GM18519 (cell line): ENCODE data around the gene SLIT3.
"Not testable (repeated sequence)": the region's sequence is repeated elsewhere in the genome, so short reads cannot be mapped to it uniquely, and the experiment has no call there.

Source experiments
- ATAC-seq: cut with Tn5 transposase; IDR thresholded peaks from one replicate; pipeline ENCODE4 v1.9.1; 2021; ENCODE audit warnings: mild to moderate bottlenecking, moderate library complexity; ENCODE audit not compliant: unreplicated experiment, low FRiP score

The SLIT3 gene

DNA sequence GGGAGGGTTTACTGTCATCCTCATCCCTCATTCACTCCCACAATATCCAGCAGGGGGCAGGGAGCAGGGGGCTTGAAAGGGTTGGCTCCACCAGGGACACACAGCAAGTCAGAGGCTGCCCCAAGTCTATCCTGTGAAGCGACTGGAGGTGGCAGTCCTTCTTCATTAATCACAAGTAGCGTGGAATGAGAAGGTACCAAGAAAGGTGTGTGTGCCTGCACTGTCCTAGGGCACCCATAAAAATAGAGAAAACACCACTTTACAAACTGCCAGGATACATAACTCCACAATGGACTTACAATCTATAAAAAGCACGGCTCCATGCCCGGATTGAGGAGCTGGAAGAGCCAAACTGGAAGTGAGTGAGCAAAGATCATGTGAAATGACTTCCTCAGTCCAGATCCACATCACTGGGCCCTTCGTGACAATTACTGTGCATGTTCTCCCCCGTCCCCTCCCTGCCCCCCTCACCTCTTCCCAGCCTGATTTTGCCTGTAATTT is 183.9 kb downstream of the SLIT3 start:
- no peak for ATAC-seq

DNA sequence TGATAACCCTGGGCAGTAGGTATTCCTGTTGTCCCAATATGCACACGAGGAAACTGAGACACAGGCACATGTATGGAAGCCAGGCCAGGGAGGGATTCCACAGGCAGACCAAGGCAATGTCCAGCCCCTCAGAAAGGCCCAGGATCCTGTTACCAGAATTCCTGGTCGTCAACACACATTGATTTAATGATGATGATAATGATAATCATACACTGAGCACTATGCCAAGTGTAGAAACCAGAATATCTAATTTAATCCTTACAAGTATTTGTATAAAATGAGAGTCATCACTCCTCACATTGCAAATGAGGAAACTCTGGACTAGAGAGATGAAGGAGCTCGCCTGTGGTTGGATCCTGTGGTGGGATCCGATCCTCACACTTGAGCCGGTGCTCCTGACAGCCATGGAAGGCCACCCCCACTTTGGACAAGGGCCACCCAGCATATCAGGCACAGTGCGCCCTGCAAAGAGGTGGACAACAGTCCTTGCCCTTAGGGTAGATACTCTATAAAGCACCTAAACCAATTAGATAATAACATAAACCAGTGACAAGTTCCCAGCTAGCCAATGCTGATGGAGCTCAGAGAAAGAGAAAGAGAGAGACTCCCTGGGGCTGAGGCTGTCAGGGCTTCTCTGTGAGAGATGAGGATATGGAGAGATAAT is 185.3 kb downstream of the SLIT3 start:
- ATAC-seq, result no peak

- no peak for ATAC-seq
These were observed 186.4 kb downstream of the SLIT3 start for GRCh38 chr5:169114466-169115065.

DNA sequence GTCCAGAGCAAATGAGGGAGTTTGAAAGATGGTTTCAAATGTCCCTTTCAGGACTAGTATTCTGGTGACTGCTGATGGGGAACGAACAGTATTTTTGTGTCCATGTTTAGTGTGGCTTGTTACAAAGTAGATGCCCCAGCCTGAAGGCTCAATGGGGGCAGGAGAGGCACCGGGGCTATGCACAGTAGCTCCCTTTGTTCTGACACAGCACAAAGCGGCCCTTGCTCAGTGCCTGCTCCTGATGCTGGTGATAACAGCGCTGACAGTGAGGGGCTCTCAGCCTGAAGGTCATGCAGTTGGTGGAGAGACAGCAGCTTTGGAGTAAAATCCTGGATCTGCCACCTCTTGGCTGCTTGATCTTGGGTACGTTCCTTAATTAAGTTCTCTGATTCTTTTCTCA is 188.9 kb downstream of the SLIT3 start:
- ATAC-seq, result no peak

- ATAC-seq, result no peak
These were observed 193.8 kb downstream of the SLIT3 start for GRCh38 chr5:169106911-169107706.

DNA sequence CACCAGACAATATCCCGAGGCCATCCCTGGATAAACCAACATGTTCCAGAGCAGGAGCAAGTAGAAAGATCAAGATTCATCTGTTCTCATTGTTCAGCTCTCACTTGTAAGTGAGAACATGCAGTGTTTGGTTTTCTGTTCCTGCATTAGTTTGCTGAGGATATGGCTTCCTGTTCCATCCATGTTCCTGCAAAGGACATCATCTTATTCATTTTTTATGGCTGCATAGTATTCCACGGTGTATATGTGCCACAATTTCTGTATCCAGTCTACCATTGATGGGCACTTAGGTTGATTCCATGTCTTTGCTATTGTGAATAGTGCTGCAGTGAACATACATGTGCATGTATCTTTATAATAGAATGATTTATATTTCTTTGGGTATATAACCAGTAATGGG is 195.4 kb downstream of the SLIT3 start:
- not testable (repeated sequence) for ATAC-seq

DNA sequence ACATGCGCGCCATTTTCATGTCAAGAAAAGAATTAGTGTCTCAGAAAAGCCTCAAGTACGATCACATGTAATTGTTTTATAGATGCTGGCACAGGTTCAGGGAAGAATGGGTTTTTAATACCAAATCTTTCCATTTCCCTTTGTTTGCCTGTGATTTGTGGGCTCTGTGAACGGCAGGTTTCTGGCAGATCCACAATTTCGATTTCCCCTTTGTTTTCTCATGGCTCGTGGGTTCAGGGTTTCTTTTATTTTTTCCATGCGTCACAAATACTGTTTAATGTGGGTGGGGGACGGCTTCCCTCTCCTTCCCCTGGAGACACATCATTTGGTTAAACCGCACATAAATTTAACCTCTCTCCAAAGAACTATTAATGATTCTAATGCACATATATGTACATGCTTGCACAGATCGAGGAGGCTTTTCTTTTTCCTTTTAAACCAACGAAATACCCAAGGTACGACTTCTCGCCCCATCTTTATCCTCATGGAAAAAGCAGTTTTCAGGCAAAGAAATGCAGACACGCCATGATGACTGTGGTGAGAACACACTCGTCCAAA is 195.9 kb downstream of the SLIT3 start:
- ATAC-seq, result no peak

- no peak for ATAC-seq
These were observed 197.3 kb downstream of the SLIT3 start for GRCh38 chr5:169103586-169104181.

GRCh38 chr5:169101966-169102365 is 199.0 kb downstream of the SLIT3 start:
- no peak for ATAC-seq

GRCh38 chr5:169100735-169101075 is 200.2 kb downstream of the SLIT3 start:
- ATAC-seq, result no peak

- ATAC-seq, result no peak
These were observed 200.9 kb downstream of the SLIT3 start for GRCh38 chr5:169099801-169100734.

- no peak for ATAC-seq
These were observed 202.4 kb downstream of the SLIT3 start for GRCh38 chr5:169098331-169099121.

- ATAC-seq, result no peak
These were observed 203.3 kb downstream of the SLIT3 start for GRCh38 chr5:169097374-169098326.

DNA sequence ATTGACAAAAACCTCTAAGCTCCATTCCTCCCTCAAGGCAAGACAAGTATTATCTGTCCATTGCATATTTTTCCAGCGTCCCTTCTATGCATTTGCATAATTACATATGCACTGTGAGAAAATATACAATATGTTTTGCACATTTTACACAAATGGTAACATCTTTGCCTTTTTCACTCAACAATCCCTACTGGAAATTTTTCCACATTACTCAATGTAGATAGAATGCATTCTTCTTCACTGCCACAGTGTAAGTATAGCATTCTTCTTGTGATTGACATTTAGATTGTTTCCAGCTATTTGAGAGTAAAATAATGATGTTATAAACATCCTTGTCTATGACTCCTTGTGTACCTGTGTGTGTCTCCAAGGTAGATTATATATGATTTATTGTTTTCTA is 205.0 kb downstream of the SLIT3 start:
- no peak for ATAC-seq

GRCh38 chr5:169095410-169095960 is 205.5 kb downstream of the SLIT3 start:
- no peak for ATAC-seq

DNA sequence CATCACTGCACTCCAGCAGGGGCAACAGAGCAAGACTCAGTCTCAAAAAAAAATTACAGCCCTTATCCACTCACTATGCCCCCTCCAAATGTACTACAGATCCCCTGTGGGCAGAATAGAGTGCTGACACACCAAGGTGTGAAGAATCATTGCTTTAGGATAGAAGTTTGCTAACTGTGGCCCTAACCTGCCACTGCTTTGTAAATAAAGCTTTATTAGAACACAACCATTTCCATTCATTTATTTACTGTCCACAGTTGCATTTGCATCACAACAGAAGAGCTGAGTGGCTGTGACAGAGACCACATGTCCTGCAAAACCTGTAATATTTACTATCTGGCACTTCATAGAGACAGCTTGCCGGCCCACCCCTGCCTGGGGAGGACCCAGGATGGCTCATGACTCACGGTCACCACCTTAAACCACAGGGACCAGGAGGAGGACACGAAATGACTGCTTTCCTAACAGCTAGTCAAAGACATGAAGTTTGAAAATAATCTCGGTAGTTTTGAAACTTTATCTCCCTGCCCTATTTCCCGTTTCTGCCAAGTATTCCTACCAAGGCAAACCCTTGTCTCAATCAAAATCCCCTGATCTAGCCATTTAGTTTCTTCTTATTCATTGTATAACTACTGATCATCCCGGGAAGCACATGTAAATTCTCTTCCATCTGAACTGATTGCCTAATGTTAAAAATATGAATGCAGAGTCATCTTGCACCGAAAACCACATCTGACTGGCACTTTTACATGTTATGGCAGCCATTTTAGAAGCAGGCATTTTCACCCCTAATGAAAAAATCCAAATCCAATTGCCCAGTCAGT is 206.1 kb downstream of the SLIT3 start:
- no peak for ATAC-seq
